ENCODE data around the gene PRMT2. TPM values are rescaled to one million over a fixed set of nuclear protein-coding genes. Genes with fewer than 3 reads are reported as not detected.

Gene PRMT2
- 84.0 and 85.1 TPM in 2 replicates for total RNA-seq

GRCh38 chr21:46635324-46636180, at the start of gene PRMT2:
Gene PRMT2, plus strand, starts transcription at chr21:46635674. Its CDS starts 1,278 bp downstream, at chr21:46636952.

GRCh38 chr21:46604975-46605766, 30.3 kb upstream of the PRMT2 start, which contains the start of gene S100B:
Gene S100B, minus strand, starts transcription at chr21:46605082. Its CDS starts 2,667 bp downstream, at chr21:46602415.

Other genes starting within 250 kb of the PRMT2 start
- 18.4 and 21.1 TPM in 2 replicates for gene DIP2A, start 176.8 kb upstream of the PRMT2 start, total RNA-seq
- not detected in 2 replicates for gene S100B, start 30.6 kb upstream of the PRMT2 start, total RNA-seq